ENCODE measurements around the gene CEP83. TPM values are rescaled to one million over a fixed set of nuclear protein-coding genes. Genes with fewer than 3 reads are reported as not detected.

Gene CEP83
- polyA plus RNA-seq, 5 donors, result 26.7 to 47.3 (median 42.2) TPM

GRCh38 chr12:94305130-94305957 lies 154.3 kb downstream of the CEP83 start:
- peak; percentile 5 to 14 for DNase-seq

GRCh38 chr12:94304566-94305061 lies 155.1 kb downstream of the CEP83 start:
- no peak for DNase-seq

- no peak for DNase-seq
Measured at GRCh38 chr12:94304012-94304411, 155.7 kb downstream of the CEP83 start.

- DNase-seq, result no peak
Measured at GRCh38 chr12:94299846-94300245, 159.8 kb downstream of the CEP83 start.

GRCh38 chr12:94297876-94298505 lies 161.7 kb downstream of the CEP83 start:
- DNase-seq, result no peak

- DNase-seq, result no peak
Measured at GRCh38 chr12:94297096-94297699, 162.5 kb downstream of the CEP83 start.

- DNase-seq, result peak in 1 of 2 donors; percentile 15
Measured at GRCh38 chr12:94290353-94290752, 169.3 kb downstream of the CEP83 start.

- peak in 1 of 2 donors; percentile 45 for DNase-seq
Measured at GRCh38 chr12:94289461-94290312, 170.0 kb downstream of the CEP83 start.

GRCh38 chr12:94287245-94287628 lies 172.4 kb downstream of the CEP83 start:
- no peak for DNase-seq

GRCh38 chr12:94286583-94287244 lies 173.0 kb downstream of the CEP83 start:
- DNase-seq, result no peak

GRCh38 chr12:94285943-94286582 lies 173.6 kb downstream of the CEP83 start:
- DNase-seq, result no peak

- no peak for DNase-seq
Measured at GRCh38 chr12:94284859-94285258, 174.8 kb downstream of the CEP83 start.

GRCh38 chr12:94284046-94284445 lies 175.6 kb downstream of the CEP83 start:
- DNase-seq, result no peak

GRCh38 chr12:94282675-94283074 lies 177.0 kb downstream of the CEP83 start:
- no peak for DNase-seq

GRCh38 chr12:94280063-94280462 lies 179.6 kb downstream of the CEP83 start:
- DNase-seq, result no peak

- DNase-seq, result no peak
Measured at GRCh38 chr12:94277426-94278000, 182.2 kb downstream of the CEP83 start.

GRCh38 chr12:94276725-94277124 lies 182.9 kb downstream of the CEP83 start:
- DNase-seq, result no peak

- DNase-seq, result no peak
Measured at GRCh38 chr12:94273272-94273671, 186.4 kb downstream of the CEP83 start.

GRCh38 chr12:94272280-94272679 lies 187.4 kb downstream of the CEP83 start:
- DNase-seq, result no peak

- no peak for DNase-seq
Measured at GRCh38 chr12:94271351-94271750, 188.3 kb downstream of the CEP83 start.
